Measurements from ENCODE around the gene GBX1.

GBX1 gene

GRCh38 chr7:151125470-151125845 lies 42.0 kb downstream of the GBX1 start:
- TF ChIP-seq REST (IDR thresholded peaks at IDR 0.05; ENCODE audit: insufficient read depth in 1 of 2, low read depth in 2 of 2, low read length in 2 of 2) (no peak), POLR2AphosphoS5 (IDR thresholded peaks at IDR 0.05; ENCODE audit: low read depth, low read length) (no peak), FOXP2 (optimal IDR thresholded peaks at IDR 0.05; ENCODE audit: borderline replicate concordance, extremely low read depth, extremely low read length, insufficient read depth) (no peak), TAF1 (IDR thresholded peaks at IDR 0.05; ENCODE audit: borderline replicate concordance, insufficient read depth, low read length) (no peak), SIN3A (IDR thresholded peaks at IDR 0.05; ENCODE audit: borderline replicate concordance, insufficient read depth, low read length) (no peak)

GRCh38 chr7:151124899-151125399 lies 42.5 kb downstream of the GBX1 start:
- no peak for TF ChIP-seq SIN3A (IDR thresholded peaks at IDR 0.05; ENCODE audit: borderline replicate concordance, insufficient read depth, low read length)
- no peak for TF ChIP-seq FOXP2 (optimal IDR thresholded peaks at IDR 0.05; ENCODE audit: borderline replicate concordance, extremely low read depth, extremely low read length, insufficient read depth)
- no peak for TF ChIP-seq POLR2AphosphoS5 (IDR thresholded peaks at IDR 0.05; ENCODE audit: low read depth, low read length)
- TF ChIP-seq REST (IDR thresholded peaks at IDR 0.05; ENCODE audit: insufficient read depth in 1 of 2, low read depth in 2 of 2, low read length in 2 of 2): no peak
- TF ChIP-seq TAF1 (IDR thresholded peaks at IDR 0.05; ENCODE audit: borderline replicate concordance, insufficient read depth, low read length): no peak

- no peak for TF ChIP-seq TAF1 (IDR thresholded peaks at IDR 0.05; ENCODE audit: borderline replicate concordance, insufficient read depth, low read length)
- TF ChIP-seq REST (IDR thresholded peaks at IDR 0.05; ENCODE audit: insufficient read depth in 1 of 2, low read depth in 2 of 2, low read length in 2 of 2): no peak
- TF ChIP-seq FOXP2 (optimal IDR thresholded peaks at IDR 0.05; ENCODE audit: borderline replicate concordance, extremely low read depth, extremely low read length, insufficient read depth): no peak
- no peak for TF ChIP-seq POLR2AphosphoS5 (IDR thresholded peaks at IDR 0.05; ENCODE audit: low read depth, low read length)
- TF ChIP-seq SIN3A (IDR thresholded peaks at IDR 0.05; ENCODE audit: borderline replicate concordance, insufficient read depth, low read length): no peak
Measured at GRCh38 chr7:151124481-151124880, 43.0 kb downstream of the GBX1 start.

- TF ChIP-seq SIN3A (IDR thresholded peaks at IDR 0.05; ENCODE audit: borderline replicate concordance, insufficient read depth, low read length) (no peak), POLR2AphosphoS5 (IDR thresholded peaks at IDR 0.05; ENCODE audit: low read depth, low read length) (no peak)
Measured at GRCh38 chr7:151123822-151124464, 43.6 kb downstream of the GBX1 start.

GRCh38 chr7:151123158-151123821 lies 44.2 kb downstream of the GBX1 start:
- TF ChIP-seq FOXP2 (optimal IDR thresholded peaks at IDR 0.05; ENCODE audit: borderline replicate concordance, extremely low read depth, extremely low read length, insufficient read depth) (no peak), SIN3A (IDR thresholded peaks at IDR 0.05; ENCODE audit: borderline replicate concordance, insufficient read depth, low read length) (no peak), POLR2AphosphoS5 (IDR thresholded peaks at IDR 0.05; ENCODE audit: low read depth, low read length) (no peak), TAF1 (IDR thresholded peaks at IDR 0.05; ENCODE audit: borderline replicate concordance, insufficient read depth, low read length) (no peak), REST (IDR thresholded peaks at IDR 0.05; ENCODE audit: insufficient read depth in 1 of 2, low read depth in 2 of 2, low read length in 2 of 2) (no peak)

All from PFSK-1 (cell line).